Measurements from ENCODE around the gene GPC1.

Gene GPC1

DNA sequence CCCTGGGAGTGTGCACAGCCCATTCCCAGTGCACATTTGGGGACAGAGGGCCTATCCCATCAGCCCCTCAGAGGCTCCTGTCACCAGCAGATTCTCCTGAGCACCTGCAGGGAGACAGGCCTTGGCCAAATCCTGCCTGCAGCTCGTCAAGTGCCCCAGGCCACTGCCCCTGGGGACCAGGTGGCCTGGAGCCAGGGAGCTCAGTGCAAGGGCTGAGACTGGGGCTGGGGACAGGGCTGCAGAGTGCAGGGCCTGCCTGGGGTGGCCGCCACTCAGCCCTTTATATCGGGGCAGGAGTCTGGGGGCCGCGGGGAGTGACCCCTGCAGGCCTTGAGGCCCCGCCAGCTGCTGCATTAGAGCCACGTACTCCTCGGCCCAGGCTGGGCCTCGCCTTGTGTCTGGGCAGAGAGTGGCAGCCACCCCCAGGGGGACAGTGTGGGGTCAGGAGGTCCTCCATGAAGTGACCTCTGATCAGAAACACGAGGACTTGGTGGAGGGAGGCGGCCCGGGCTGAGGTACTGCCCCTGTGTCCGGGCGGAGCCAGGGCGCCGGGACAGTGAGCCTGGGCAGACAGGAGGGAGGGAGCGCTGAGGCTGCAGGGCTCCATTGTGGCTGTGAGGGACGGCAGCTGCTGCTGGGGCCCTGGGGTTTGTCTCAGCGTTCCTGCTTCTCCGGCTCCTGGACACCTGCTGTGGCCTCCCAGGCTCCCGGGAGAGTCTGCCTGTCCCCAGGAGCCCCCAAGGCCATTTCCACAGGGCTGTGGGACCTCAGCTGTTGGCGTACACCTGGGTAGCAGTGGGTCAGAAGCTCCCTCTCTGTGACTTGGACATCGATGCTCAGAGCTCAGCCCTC is 24.2 kb downstream of the GPC1 start:
- DNase-seq, result no peak

DNA sequence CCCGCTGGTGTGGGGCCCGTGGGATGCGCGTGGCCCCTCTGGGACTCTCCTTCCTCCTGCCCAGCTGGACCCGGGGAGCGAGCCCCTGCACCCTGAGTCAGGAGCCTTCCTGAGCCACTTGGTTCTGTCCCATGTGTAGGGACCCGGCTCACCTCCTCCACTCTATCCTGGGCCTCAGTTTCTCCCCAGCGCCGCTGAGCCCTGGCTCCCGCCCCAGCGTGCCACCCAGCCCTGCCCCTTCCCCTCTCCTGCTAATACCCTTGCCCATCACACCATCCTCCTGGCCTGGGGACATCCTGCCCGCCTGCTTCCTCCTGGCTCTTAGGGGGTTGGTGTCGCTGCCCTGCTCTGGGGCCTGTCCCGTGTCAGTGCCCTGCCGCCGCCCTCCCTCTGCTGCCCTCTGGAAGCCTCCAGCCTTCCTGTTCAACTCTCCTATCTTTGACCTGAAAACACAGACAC is 24.8 kb downstream of the GPC1 start:
- no peak for DNase-seq

DNA sequence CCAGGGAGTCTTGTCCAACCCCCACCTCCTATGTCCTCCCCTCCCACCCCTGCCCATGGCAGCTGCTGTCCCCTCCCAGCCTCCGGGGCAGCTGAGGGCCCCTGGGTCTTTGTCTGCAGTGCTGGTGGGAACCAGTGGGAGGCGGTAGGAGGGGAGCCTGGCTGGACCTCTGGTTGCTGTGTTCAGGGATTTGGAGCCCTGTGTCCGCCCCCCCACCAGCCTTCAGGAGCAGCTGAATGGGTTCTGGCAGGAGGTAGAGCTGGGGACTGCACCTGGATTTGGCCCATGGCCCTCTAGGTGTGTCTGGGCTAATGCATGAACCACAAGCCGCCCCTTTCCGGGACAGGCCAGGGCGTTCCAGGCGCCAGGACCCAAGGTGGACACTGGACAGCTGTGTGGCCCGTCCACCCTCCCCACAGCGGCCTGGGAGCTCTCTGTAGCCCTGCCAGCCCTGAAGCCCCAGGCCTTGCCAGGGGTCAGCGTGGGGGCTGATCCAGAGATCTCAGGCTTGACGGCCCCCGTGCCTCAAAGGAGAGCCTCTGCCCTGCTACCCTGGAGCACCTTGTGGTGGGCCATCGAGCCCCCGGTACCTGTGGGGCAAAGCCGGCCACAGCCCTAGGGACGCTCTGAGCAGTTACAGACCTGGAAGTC is 25.4 kb downstream of the GPC1 start:
- DNase-seq, result no peak

DNA sequence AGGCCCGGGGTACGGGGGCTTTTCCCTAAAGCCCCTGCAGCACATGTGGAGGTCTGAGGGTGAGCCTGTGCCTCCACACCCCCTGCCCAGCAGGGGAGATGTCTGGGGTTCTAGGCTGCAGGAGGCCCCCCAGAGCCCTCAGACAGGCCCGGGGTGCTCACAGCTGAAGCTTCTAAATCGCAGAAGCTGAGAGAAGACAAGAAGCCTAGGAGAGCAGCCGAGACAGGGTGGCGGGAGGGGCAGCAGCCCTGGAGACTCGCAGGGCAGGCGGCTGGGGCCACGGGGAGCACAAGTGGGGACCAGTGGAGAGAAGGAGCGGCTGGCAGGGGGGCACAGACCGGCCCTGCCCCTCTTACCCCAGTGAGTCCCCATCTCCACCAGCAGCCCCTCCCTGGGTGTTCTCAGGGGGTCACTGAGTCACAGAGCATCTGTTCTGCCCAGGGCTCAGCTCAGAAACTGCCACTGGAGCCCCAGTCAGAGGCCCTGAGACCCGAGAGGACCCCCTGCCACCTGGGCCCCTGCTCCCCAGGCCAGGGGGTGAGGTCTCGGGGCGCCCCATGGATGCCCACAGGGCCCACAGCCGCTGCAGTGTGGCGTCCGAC is 26.1 kb downstream of the GPC1 start:
- DNase-seq, result no peak

DNA sequence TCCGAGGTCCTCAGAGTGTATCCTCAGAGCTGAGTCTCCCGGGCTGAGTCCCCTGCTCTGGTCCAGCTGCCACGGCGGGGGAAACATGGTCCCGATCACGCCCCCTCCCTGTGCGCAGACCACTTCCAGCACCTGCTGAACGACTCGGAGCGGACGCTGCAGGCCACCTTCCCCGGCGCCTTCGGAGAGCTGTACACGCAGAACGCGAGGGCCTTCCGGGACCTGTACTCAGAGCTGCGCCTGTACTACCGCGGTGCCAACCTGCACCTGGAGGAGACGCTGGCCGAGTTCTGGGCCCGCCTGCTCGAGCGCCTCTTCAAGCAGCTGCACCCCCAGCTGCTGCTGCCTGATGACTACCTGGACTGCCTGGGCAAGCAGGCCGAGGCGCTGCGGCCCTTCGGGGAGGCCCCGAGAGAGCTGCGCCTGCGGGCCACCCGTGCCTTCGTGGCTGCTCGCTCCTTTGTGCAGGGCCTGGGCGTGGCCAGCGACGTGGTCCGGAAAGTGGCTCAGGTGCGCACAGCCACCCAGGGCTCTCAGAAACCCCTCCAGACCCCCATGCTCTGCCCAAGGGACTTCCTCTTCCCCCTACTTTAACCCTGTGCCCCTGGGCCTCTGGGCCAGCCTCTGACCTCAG is 26.7 kb downstream of the GPC1 start:
- no peak for DNase-seq

DNA sequence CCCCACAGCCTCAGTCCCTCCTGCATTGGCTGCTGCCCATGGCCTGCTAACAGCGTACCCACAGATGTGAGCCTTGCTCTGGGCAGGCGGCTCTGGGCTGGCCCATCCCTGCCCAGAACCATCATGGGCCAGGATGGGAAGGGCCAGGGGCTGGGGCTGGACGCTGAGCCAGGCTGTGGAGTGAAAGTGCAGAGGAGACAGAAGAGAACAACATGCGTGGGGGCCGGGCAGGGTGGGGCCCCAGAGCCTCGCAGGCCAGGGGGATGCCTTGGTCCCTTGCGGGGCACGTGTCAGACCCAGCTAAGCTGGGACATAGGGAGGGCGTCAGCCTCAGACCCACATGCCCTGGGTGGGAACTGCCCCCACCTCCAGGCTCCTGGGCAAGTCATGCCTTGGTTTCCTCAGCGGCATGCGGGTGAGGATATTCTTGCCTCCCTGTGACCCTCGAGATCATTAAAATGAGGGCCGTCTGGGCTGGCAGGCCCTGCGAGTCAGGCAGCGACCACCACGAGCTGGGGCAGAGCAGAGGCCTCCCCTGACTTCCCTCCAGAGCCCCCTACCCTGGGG is 27.3 kb downstream of the GPC1 start:
- no peak for DNase-seq

DNA sequence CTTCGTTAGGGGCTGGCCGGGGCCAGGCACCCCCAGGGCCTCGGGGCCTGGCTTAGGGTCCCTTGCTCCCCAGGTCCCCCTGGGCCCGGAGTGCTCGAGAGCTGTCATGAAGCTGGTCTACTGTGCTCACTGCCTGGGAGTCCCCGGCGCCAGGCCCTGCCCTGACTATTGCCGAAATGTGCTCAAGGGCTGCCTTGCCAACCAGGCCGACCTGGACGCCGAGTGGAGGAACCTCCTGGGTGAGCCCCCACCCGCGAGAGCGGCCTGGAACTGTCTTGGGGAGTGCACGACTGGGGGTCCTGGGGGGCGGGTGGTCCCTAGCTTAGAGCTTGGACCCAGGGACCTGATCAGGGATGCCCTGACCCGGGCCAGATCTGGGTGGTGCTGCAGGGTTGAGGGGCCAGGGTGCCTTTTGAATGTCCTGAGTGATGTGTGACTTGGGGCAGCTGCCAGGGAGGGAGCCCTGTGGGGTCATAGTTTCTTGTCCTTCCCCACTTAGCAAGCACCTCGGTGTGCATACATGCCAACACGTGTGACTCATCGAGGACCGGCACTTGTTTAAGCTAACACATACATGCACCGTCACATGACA is 27.9 kb downstream of the GPC1 start:
- DNase-seq, result no peak

DNA sequence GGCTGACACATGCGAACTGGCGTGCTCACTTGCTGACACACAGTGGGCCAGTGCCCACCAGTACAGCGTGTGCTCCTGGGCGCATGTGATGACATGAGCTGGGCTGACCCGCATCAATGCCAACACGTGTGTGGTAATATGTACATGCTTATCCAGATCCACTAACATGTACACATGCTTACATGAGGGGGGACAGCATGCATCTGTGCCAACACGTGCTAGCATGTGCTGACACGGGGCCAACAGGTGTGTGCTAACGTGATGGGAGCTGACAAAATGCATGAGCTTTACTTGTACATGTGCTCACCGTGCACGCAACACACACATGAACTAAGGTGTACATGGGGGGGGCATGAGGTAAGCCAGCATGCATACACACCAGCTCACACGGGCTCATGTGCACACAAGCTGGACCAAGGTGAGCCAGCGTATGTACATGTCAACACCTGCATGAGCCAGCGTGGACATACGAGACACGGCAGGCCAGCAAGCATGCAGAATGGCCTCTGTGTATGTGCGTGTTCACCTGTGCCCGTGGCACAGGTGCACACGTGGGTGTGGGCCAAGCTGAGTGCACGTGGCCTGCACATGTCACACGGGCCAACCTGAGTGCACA is 28.5 kb downstream of the GPC1 start:
- DNase-seq, result no peak

DNA sequence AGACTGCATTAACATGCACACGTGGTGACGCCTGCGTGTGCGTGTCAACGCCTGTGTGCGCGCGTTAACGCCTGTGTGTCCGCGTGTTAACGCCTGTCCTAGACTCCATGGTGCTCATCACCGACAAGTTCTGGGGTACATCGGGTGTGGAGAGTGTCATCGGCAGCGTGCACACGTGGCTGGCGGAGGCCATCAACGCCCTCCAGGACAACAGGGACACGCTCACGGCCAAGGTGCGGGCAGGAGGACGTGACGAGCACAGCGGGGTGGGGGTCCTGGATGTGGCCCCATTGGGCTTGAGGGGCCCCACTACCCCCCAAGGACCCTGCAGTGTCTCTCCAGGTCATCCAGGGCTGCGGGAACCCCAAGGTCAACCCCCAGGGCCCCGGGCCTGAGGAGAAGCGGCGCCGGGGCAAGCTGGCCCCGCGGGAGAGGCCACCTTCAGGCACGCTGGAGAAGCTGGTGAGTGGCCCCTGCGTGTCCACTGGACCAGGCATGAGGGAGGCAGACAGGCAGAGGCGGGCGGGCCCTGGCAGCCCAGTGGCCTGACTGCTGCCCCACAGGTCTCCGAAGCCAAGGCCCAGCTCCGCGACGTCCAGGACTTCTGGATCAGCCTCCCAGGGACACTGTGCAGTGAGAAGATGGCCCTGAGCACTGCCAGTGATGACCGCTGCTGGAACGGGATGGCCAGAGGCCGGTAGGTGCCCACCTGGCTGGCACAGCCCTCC is 29.2 kb downstream of the GPC1 start:
- DNase-seq, result no peak

DNA sequence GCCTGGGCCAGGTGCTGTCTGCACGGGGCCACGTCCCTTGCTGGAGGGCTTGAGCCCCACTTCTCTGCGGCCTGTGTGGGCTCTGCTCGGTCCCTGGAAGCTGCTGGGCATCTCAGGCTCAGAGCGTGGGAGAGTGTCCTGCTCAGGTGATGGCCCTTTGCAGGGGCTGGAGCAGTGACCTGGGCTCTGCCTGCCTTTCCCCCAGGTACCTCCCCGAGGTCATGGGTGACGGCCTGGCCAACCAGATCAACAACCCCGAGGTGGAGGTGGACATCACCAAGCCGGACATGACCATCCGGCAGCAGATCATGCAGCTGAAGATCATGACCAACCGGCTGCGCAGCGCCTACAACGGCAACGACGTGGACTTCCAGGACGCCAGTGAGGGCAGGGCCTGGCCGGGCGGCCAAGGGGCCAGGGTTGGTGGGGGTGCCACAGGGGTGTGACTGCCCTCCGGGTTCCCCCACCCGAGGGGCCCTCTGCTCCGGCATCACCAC is 29.9 kb downstream of the GPC1 start:
- no peak for DNase-seq

DNA sequence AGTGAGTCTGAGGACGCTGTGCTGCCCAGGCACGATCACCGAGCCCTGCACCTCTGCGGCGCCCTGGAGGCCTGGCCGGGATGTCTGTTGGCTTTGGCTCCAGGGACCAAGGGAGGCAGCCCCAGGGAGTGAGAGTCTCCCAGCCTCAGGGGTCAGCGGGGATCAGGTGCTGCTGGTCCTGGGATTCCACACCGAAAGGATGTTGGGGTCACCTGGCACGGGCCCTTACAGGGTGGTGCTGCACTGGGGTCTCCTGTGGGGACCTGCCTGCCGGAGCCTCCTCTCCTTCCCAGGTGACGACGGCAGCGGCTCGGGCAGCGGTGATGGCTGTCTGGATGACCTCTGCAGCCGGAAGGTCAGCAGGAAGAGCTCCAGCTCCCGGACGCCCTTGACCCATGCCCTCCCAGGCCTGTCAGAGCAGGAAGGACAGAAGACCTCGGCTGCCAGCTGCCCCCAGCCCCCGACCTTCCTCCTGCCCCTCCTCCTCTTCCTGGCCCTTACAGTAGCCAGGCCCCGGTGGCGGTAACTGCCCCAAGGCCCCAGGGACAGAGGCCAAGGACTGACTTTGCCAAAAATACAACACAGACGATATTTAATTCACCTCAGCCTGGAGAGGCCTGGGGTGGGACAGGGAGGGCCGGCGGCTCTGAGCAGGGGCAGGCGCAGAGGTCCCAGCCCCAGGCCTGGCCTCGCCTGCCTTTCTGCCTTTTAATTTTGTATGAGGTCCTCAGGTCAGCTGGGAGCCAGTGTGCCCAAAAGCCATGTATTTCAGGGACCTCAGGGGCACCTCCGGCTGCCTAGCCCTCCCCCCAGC is 30.5 kb downstream of the GPC1 start:
- no peak for DNase-seq

DNA sequence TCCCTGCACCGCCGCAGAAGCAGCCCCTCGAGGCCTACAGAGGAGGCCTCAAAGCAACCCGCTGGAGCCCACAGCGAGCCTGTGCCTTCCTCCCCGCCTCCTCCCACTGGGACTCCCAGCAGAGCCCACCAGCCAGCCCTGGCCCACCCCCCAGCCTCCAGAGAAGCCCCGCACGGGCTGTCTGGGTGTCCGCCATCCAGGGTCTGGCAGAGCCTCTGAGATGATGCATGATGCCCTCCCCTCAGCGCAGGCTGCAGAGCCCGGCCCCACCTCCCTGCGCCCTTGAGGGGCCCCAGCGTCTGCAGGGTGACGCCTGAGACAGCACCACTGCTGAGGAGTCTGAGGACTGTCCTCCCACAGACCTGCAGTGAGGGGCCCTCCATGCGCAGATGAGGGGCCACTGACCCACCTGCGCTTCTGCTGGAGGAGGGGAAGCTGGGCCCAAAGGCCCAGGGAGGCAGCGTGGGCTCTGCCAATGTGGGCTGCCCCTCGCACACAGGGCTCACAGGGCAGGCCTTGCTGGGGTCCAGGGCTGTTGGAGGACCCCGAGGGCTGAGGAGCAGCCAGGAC is 31.2 kb downstream of the GPC1 start:
- DNase-seq, result no peak

DNA sequence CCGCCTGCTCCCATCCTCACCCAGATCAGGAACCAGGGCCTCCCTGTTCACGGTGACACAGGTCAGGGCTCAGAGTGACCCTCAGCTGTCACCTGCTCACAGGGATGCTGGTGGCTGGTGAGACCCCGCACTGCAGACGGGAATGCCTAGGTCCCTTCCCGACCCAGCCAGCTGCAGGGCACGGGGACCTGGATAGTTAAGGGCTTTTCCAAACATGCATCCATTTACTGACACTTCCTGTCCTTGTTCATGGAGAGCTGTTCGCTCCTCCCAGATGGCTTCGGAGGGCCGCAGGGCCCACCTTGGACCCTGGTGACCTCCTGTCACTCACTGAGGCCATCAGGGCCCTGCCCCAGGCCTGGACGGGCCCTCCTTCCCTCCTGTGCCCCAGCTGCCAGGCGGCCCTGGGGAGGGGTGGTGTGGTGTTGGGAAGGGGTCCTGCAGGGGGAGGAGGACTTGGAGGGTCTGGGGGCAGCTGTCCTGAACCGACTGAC is 31.7 kb downstream of the GPC1 start:
- no peak for DNase-seq

DNA sequence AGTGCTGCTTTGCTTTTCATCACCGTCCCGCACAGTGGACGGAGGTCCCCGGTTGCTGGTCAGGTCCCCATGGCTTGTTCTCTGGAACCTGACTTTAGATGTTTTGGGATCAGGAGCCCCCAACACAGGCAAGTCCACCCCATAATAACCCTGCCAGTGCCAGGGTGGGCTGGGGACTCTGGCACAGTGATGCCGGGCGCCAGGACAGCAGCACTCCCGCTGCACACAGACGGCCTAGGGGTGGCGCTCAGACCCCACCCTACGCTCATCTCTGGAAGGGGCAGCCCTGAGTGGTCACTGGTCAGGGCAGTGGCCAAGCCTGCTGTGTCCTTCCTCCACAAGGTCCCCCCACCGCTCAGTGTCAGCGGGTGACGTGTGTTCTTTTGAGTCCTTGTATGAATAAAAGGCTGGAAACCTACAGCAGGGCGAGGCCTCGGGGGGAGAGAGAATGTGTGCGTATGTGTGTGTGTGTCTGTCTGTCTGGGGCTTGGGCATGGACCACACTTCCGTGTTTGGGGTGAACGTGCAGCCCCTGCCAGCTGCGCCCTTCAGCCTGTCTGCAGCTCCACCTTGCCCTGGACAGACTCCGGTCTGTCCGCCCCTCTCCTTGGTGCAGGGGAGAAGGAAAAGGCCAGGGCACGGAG is 32.3 kb downstream of the GPC1 start:
- no peak for DNase-seq

DNA sequence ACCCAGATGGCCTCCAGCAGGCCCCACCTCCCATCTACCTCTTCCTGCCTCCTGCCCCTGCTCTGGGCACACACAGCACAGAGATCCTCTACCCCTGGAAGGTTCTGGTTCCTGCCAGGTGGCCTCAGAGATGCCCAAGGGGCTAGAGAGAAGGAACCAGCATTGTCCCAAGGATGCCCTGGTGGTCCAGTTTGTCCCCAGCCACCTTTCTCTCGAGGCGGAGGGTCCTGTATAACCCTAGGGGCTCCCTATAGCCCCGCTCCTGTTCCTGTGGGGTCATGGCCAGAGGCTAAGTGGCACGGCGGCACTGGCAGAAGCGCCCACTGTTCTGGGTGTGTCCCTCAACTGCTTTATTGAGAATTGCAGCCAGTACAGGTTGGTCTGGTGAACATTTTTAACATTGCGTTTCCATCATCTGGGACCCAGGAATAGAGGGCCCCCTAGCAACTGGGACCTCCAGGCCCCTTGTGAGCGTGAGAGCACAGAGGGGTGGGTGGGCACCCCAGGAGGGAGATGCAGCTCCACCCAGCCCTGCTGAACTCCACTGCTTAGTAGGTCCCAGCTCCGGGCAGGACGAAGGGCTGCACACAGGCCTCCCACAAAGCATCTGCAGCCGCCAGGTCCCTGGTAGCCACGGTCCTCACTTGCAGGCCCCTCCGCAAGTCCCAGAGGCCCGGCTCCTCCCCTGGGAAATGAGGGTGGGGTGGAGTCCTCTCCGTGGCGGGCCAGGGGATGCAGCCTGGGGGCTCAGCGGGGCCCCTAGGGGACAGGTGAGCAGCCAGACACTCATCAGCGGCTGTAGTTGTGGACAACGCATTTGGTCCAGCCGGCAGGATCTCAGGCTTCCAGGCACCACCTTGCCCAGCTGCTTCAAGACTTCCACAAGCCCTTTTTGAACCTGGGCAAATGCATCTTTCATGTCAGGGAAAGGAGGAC is 33.1 kb downstream of the GPC1 start:
- no peak for DNase-seq

DNA sequence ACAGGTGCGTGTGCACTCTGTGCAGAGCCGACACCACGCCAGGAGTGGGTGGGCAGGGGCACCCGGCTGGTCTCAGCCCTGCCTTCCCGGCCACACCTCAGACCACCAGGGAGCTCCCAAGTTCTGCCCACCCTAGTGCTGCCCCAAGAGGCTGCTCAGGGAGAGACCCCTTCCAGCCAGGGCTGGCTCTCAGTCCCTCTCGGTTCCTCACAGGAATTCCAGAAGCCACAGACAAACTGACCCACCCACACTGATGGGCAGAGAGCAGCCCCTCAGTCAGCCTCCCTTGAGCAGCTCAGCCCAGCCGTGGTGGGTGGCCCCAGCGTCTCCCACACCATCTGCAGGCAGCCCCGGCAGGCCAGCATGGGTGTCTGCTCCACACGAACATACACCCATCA is 33.8 kb downstream of the GPC1 start:
- no peak for DNase-seq

DNA sequence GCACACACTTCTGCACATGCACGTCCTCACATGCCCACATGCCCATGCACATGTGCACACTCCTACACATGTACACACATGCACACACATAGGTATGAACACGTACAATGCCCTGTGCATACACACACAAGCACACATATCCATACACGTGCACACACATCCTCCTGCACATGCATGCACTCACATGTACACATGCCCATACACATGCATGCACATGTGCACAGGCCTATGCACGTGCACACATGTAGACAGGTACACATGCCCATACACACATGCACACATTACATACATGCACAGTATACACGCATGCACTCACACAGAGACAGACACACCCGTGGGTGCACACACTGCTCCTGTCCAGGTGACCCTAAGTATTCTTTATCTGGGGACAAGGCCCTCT is 34.3 kb downstream of the GPC1 start:
- no peak for DNase-seq

Data from T-helper 9 cell (primary cell).